HG03432 (cell line): ENCODE data around the gene GLUD1.
"Not testable (repeated sequence)": the region's sequence is repeated elsewhere in the genome, so short reads cannot be mapped to it uniquely, and the experiment has no call there.

Experiments used
- ATAC-seq: cut with Tn5 transposase; IDR thresholded peaks from one replicate; pipeline ENCODE4 v1.9.1; 2021; ENCODE audit warnings: mild to moderate bottlenecking, moderate library complexity; ENCODE audit not compliant: unreplicated experiment

Gene GLUD1

DNA sequence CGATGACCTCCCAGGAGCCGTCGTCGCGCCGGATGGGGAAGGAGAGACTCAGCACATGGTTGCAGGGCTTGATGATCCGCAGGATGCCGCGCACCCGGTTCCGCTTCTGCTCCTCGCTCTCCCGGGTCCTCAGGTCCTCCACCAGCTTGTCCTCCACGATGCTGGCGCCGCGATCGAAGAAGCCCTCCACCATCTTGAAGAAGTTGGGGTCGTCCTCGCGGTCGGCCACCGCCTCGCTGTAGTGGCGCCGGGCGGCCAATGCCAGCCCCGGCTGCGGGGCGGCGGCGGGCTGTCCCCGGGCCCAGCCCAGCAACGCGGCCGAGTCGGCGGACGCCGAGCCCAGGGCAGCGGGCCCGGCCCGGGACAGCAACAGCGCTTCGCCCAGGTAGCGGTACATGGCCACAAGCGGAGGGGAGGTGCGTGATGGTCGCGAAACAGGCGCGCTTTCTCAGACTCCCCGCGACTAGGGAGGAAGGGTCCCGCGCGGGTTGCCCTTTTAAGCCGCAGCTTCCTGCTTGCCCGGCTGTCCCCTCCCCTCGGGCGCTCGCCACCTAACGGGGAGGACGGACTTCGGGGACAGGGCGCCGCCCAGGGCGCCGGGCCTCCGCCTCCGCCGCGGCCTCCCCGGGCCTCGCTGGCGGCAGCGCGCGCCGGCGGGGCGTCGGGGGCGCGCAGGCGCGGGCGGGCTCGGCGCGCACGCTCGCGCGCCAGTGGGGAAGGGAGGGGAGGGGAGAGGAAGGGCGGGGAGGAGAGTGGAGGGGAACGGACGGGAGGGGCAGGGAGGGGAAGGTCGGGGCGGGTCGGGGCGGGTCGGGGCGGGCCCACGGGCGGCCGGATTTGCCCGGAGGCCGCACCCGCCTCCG, at the start of gene GLUD1, which contains the start of gene SHLD2:
GLUD1 (minus strand) TSS at position 471 of the 863 bp plus-strand sequence; CDS start at position 397, 74 bp downstream.
SHLD2 (plus strand) TSS at position 834 of the 863 bp plus-strand sequence. CDS start 56,149 bp downstream, outside the sequence.
- ATAC-seq, result peak; percentile 76

DNA sequence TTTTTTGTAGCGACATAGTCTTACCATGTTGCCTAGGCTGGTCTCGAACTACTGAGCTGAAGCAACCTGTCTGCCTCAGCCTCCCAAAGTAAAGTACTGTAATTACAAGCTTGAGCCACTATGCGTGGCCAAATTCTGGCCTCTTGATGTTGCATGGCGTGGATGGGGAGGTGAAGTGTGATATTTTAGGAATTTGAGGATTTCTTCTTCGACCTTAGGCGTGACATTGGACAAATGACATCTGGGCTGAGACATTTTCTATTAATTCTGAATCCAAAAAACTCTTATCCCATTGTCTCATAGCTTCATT, 48.4 kb upstream of the GLUD1 start:
- not testable (repeated sequence) for ATAC-seq

DNA sequence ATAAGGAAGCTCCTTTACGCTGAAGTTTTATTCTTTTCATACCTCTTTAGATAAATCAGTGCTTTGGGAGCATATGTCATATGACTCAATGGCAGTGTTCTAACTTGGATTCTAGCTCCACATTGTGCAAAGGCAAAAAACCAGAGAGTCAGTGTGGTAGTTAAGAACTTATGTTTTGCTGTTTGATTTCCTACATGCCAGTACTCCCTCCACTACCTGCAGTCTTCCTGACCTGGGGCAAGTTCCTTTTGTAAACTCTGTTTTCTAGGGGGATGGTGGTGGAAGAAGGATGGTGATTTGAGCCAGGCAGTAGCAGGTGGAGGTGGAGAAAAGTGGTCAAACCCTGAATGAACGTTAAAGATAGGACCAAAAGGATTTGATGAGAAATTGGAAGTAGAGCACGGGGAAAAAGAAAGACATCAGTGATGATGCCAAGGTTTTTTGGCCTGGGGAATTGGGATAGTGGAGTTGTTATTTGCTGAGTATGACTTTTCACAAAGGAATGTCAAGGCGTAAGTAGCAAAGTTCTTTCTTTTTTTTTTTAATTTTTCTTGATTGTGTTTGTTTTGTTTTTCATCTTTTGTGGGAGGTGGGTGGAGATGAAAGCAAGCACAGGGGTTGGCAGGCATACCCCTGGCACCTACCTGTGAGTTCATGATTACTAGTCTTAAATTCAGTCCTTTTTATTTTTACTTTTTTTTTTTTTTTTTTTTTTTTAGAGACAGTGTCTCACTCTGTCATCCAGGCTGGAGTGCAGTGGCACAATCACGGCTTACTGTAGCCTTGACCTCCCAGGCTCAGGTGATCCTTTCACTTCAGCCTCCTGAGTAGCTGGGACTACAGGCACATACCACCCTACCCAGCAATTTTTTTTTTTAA, 47.8 kb upstream of the GLUD1 start:
- ATAC-seq, result not testable (repeated sequence)

DNA sequence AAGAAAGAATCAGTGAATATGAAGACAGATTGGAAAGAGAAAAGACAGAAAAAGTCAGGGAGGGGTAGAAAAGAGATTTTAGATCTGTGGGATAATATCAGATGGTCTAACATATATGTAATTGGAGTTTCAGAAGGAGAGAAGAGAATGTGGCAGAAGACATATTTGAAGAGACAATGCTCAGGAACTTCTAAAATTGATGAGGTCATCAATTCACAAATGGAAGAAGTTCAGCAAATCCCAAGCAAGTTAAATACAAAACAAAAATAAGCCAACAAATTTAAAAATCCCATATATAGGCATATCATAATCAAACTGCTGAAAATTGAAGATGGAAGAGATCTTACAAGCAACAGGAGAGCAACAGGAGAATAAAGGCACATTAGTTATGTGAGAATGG, 42.8 kb upstream of the GLUD1 start:
- not testable (repeated sequence) for ATAC-seq

DNA sequence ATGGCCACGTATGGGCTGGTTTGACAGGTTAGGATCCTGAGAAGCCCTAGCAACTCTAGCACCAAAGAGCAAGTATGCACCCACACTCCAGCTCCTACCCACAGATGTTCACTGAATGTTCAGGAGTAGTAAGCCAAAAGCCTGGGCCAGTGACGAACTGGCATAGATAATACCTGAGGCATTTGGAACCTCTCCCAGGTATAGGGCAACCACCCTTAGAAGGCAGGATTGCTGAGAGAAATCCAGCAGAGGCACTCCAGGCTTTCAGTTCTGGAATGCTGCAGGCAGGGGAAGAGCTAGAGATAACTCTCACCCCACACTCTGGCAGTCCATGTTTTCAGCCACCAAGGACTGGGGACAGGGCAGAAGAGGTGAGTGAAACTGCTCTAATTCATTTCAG, 39.8 kb upstream of the GLUD1 start:
- ATAC-seq, result not testable (repeated sequence)

DNA sequence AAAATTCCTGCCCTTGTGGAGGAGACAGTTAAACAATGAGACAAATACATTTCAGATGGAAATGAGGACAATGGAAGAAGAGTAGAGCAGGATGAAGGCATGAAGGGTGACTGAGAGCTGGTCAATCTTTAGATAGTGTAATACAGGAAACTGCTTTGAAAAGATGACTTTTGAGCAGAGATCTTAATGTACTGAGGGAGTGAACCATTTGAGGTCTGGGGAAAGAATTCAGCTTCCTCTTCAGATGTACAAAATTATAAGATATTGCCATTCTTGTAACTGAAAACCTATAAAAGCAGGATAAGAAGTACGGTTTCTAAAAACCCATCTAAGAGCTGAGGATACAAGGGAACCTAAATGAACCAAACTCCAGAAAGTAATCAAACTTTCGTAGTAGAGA, 39.3 kb upstream of the GLUD1 start:
- not testable (repeated sequence) for ATAC-seq

DNA sequence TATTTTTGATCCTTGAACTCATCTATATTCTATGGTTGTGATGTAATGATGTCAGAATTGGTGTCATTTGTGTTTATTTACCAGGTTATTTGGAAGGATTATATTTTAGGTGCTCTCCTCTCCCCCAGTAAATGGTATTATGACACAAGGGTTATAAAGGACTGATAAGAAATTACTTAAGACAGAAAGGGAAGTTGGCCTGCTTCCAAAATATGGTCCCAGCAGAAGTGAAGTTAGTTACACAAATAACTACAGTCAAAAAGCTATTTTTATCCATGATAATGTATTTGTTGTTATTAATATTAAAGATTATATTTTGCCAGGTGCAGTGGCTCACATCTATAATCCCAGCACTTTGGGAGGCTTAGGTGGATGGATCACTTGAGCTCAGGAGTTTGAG, 37.5 kb upstream of the GLUD1 start:
- not testable (repeated sequence) for ATAC-seq

DNA sequence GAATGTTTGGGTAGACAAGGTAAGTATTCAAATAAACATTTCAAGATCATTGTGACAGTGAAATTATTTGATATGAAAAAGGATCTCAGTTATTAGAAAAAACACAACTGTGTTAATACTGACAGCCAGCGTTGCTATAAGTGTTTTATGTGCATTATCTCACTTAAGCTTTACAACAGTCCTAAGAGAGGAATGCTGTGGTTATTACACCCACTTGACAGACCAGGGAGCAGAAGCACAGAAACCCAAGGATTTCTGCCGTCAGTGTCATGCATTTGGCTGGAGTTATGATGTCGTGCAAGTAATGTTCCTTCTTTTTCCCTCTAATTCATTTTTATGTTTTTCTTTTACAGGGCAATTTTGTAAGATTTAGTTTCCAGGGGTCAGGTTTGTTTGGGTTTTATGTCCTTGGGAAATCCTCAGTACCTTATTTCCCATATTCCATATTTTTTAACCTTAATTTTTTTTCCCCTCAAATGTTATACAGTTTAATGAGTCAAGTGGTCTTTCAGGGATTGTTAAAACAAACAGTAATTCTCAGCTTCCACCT, 33.0 kb upstream of the GLUD1 start:
- not testable (repeated sequence) for ATAC-seq

DNA sequence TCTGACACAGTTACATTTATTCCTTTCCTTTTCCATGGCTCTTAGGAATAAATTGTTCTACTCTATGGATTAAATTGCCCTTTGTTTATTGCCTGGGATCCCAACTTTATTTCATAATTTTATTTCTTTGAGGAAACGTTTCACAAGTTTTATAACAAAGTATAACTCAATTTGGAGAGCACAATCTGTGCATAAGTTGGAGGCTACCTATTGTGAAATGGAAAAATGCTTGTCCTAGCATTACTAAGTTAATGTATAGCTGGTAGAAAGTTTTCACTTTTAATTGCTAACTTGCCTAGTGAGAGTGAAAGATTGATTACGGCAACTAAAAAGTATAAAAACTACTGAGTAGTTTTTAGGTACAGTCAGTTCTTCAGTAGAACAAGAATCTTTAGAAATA, 32.4 kb upstream of the GLUD1 start:
- ATAC-seq, result not testable (repeated sequence)

DNA sequence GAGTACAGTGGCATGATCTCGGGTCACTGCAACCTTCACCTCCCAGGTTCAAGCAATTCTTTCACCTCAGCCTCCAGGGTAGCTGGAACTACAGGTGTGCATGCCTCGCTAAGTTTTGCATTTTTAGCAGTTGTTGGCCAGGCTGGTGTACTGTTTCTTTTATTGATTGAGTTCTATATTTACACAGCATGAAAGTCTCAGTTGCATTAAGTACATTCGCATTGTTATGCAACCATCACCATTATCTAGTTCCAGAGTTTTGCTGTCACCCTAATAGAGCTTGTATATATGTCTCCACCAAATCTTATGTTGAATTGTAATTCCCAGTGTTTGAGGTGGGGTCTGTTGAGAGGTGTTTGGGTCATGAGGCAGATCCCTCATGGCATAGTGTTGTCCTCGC, 28.7 kb upstream of the GLUD1 start:
- ATAC-seq, result not testable (repeated sequence)

DNA sequence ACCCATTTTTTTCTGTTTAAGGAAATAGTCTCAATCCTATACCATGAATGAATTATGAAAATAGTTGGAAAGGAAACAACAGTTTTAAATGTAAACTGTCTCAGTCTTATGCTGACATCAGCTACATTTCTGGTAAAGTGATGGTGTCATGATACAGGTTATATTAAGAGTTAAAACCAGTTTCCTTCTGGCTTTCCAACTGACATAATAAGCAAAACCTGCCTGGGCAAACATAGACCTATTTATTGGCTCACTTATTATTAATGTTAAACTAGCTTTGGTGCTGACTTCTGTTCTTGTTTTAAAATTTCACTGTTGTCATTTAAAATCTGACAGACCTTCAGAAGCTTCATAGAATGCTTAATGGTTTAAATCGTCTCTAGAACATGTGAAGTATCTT, 24.4 kb upstream of the GLUD1 start:
- not testable (repeated sequence) for ATAC-seq

DNA sequence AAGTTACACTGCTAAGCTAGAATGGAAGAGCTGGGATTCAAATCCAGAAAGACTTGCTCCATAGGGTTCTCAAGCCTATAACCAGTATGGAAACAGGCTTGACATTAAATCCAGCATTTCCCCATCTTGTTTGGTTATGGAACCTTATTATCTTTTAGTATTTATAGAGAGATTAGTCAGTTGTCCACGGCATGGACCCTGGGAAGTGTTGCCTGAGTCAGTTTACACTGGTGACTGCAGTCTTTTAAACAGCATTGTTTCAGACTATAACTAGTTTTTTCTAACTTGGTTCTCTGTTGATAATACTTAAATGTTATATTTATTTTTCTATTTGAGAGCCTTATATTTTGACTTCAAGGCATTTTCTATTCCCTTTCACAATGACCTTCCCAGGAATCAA, 23.5 kb upstream of the GLUD1 start:
- ATAC-seq, result not testable (repeated sequence)

DNA sequence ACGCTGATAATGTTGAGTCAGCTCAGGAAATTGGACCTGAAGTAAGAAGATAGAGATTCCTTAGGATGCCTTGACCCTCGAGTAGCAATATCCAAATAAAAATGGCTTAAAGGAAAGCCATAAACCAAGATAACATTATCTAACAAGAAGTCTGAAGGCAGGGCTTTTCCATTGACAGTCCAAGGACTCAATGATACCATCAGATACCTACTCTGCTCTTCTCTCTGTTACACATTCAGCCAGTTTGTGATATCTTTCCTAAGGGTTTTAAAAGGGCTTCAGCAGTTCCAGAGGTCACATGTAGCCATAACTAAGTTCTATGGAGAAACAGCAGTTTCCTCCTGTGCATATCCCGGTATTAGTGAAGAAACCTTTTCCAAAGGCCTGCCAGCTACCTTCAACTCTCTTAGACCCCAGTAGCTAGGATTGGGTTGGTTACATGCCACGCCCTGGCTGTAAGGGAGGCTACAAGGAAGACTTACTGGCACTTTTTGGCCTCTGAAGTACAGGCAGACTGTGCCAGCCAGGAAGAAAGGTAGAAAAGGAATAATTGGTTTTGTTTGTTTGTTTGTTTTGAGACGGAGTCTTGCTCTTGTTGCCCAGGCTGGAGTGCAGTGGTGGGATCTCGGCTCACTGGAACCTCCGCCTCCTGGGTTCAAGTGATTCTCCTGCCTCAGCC, 10.9 kb upstream of the GLUD1 start:
- no peak for ATAC-seq

DNA sequence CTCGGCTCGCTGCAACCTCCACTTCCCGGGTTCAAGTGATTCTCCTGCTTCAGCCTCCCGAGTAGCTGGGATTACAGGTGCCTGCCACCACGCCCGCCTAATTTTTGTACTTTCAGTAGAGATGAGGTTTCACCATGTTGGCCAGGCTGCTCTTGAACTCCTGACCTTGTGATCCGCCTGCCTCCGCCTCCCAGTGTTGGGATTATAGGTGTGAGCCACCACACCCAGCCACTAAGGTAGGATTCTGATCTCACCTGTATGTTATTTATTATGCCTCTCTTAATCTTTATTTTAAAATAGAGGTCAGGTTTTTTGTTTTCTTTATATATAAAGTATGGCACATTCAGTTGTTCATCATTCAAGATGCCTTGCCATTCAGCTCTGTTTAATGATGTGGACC, 10.1 kb upstream of the GLUD1 start:
- not testable (repeated sequence) for ATAC-seq

DNA sequence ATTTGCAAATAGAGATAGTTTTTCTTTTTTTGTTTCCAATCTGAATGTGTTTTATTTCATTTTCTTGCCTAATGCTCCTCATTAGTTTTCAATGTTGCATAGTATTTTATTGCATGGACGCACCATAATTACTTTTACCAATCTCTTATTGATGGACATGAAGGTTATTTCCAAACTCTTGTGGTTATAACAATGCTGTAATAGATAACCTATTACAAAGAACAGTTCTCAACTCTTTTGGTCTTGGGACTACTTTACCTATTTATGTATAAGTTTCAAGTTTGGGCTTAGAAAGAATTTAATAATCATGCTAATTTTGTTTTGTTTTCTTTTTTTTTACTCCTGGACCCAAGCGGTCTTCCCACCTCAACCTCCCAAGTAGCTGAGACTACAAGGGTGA, 7.4 kb upstream of the GLUD1 start:
- no peak for ATAC-seq

DNA sequence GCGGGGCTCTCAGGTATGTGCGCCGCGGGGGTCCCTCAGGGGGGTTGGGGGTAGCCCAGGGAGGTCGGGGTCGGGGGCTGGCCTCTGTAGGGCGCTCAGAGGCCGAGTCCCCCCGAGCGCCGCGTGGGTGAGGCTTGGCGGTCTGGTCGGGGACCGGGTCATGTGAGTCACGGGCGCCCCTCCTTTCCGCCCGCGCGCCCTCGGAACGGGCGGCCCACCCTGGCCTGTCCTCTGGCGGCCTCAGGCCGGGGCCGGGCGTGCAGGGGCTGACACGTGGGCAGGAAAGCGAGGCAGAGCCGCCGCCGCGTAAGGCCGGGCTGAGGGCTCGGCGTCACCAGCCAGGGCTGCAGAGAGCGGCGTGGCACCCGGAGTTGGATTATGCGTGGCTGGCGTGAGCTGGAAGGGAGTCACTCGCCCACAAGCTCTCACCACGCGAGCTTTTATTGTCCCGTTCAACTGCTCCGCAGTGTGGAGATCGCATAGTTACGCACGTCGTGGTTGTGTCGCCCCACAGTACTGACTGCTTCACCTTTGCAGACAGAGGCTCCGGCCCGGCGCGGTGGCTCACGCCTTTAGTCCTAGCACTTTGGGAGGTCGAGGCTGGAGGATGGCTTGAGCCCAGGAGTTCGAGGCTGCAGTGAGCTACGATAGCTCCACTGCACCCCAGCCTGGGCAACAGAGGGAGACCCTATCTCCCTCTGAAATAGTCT, 748 bp upstream of the GLUD1 start:
- ATAC-seq, result peak; percentile 56

DNA sequence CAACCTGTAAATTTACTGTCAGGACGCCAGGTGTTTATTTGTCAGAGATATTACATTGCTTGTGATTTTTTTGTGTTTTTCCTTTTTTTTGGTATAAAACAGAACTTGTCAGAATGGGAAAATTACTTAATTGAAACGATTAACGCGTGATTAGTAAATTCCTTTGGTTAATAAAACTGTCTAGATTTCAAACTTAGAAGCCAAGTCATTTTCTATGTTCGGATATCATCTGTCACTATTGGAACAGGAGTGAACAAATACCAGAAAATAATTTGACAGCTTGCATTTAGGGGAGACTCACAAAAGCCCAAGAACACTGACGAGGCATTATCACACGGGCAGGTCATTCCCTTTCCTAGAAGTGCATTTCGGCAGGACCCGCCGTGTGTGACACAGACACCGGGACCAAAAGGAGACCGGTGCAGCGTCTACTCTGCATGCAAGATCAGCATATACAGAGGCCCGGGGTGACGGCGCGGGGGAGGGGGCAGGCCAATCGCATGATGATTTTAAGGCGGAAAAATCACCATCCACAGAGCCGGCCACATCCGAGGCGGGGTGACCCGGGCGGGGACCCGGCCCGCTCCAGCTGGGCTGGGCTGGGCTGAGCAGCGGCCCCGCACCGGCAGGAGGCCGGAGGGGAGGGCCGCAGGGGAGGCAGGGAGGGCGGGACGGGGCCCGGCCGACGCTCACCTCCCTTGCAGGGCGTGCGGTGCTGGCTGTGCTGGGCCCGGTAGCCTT, 841 bp downstream of the GLUD1 start:
- ATAC-seq, result peak; percentile 27

DNA sequence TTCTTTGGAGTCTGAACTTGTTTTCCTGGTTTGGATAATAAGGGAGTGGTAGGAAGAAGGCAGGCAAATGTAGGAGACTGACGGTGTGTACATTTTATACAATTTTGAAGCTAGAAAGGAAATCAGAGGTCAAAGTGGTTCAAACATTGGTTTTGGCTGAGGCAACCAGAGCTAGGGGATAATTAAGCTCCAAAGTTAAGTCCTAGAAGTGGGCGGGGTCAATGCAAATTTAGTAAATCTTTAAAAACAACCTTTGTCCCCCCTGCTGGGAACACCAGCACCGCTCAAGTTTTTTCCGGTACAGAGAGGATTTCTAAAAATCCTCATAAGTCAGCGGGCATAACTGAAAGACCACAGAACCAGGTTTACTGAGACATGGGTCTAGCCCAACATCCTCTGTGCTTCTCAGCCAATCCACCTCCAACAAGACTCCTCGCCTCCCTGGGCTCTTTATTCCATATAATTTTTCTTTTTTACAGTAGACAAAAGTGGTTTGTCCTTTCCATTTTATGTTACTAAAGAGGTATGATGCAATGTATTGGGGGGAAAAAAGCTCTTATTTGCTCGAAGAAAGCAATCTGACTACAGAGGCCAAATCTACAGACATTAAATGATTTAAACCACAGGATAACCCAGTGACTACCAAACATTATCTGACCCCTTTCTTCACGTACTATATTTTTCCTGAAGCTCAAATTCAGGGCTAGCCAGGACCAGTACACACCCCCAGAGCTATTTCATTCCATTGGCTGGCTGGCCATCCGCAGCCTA, 1.6 kb downstream of the GLUD1 start:
- no peak for ATAC-seq

DNA sequence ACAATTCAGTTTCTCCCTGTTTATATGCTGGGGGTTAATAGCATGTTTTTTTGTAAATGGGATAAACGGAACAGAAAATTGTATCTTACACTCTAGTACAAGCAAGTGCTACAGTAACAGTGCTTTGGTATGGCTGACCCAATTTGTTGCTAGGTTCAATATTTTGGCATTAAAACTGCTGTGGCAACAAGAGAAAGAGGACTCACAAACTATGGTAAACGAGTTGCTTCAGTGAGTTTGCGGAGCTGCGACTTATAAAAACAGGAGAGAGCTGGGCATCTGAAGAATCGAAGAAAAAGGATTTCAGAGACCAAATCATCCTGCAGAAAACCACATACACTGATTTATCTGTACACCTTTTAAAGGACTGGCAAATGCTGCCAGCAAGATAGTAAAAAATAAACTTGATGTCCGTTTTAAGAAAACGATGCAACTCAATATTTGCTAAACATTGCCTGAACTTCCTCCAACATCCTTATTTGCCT, 2.2 kb downstream of the GLUD1 start:
- no peak for ATAC-seq
